NCI-H1417 treated with DMSO at 0.1 percent for 48 hours (cell line): ENCODE data around the gene PIANP.

ENCODE experiments used
- DNase-seq: peaks from one replicate; lab custom pipeline; 2025; lab: John Stamatoyannopoulos, UW

Gene PIANP

GRCh38 chr12:6672143-6672542, 28.5 kb downstream of the PIANP start:
- no peak for DNase-seq

GRCh38 chr12:6667559-6668210, 32.9 kb downstream of the PIANP start:
- no peak for DNase-seq

- no peak for DNase-seq
These were observed 34.4 kb downstream of the PIANP start for GRCh38 chr12:6666211-6666610.

- no peak for DNase-seq
These were observed 35.7 kb downstream of the PIANP start for GRCh38 chr12:6664902-6665301.

- DNase-seq: peak; percentile 99
These were observed 37.5 kb downstream of the PIANP start, which contains the start of gene ING4 for GRCh38 chr12:6662906-6663742. Gene ING4 (minus strand): TSS chr12:6663119. CDS start chr12:6663101, 18 bp downstream.

GRCh38 chr12:6662602-6662905, 38.1 kb downstream of the PIANP start:
- no peak for DNase-seq

- no peak for DNase-seq
These were observed 46.6 kb downstream of the PIANP start for GRCh38 chr12:6653987-6654386.

GRCh38 chr12:6653342-6653741, 47.3 kb downstream of the PIANP start:
- no peak for DNase-seq

GRCh38 chr12:6652391-6652790, 48.2 kb downstream of the PIANP start:
- no peak for DNase-seq

GRCh38 chr12:6650832-6651231, 49.8 kb downstream of the PIANP start:
- DNase-seq: no peak

GRCh38 chr12:6647083-6647604, 53.5 kb downstream of the PIANP start, which contains the start of gene ACRBP:
Gene ACRBP (minus strand): TSS chr12:6647432. CDS start chr12:6647366, 66 bp downstream.
- no peak for DNase-seq

- DNase-seq: no peak
These were observed 54.1 kb downstream of the PIANP start for GRCh38 chr12:6646276-6647082.

- no peak for DNase-seq
These were observed 55.7 kb downstream of the PIANP start for GRCh38 chr12:6644903-6645302.

- DNase-seq: no peak
These were observed 56.4 kb downstream of the PIANP start for GRCh38 chr12:6644257-6644596.
